HL-60 (cell line): ENCODE measurements around the gene C1orf105.

Experiments
- DNase-seq, 2 experiments: peaks; one replicate each; pipeline ENCODE4 v3.0.0-alpha.2; 2010 to 2020; ENCODE audit warnings: low read depth in 1 of 2, low spot score in 1 of 2
- H3K27ac ChIP-seq: fragments of 250-450 bp; sonication (Bioruptor Pico); replicated peaks from 2 replicates; pipeline ENCODE4 v1.5.1; 2020; ENCODE audit warnings: mild to moderate bottlenecking, moderate library complexity
- H3K27me3 ChIP-seq: fragments of 250-450 bp; sonication (Bioruptor Pico); 2 replicates; pipeline ENCODE4 v1.5.1; 2021; ENCODE audit warnings: mild to moderate bottlenecking, moderate library complexity; ENCODE audit not compliant: insufficient read depth, poor library complexity, severe bottlenecking
- H3K4me3 ChIP-seq: replicated peaks from 2 replicates; pipeline ENCODE4 v1.5.1; 2011; ENCODE audit warnings: mild to moderate bottlenecking, control low read depth, low read length; ENCODE audit not compliant: insufficient read depth
- GABPA ChIP-seq: IDR thresholded peaks from 2 replicates; pipeline ENCODE4 v1.6.1; 2012; ENCODE audit warnings: low read depth
- POLR2AphosphoS5 ChIP-seq: IDR thresholded peaks from 2 replicates; pipeline ENCODE4 v1.6.1; 2012; ENCODE audit warnings: low read depth
- SPI1 ChIP-seq: IDR thresholded peaks from 2 replicates; pipeline ENCODE4 v1.6.1; 2012; ENCODE audit warnings: low read depth, mild to moderate bottlenecking, borderline replicate concordance
- TF ChIP-seq, protein P1 (sequence below): IDR thresholded peaks from one replicate; pipeline ENCODE4 v1.5.1; 2011; ENCODE audit warnings: low read length, control low read depth, inconsistent platforms; ENCODE audit not compliant: insufficient read depth
- TF ChIP-seq, protein P2 (sequence below): IDR thresholded peaks from 2 replicates; pipeline ENCODE4 v1.6.1; 2012; ENCODE audit warnings: low read depth; ENCODE audit not compliant: insufficient replicate concordance

Gene C1orf105

DNA sequence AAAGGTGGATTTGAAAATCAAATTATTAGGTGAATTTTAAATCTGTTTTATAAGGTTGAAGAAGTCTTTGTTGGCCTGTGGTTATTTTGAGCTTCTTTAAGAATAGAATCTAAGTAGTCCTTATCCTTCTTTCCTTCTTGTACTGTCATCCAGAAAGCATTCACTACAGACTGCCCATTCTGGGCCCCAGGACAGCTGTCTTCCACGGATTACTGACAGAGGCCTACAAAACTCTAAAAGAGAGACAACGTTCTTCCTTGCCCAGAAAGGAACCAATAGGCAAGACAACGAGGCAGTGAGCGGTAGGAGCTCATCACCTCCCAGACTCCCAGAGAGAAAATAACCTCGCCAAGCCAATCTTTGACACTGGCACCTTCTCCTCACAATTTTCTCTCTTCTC, 47.8 kb downstream of the C1orf105 start:
- no peak for DNase-seq
- H3K4me3 ChIP-seq = no peak overlapping the region
- TF ChIP-seq, protein P1, sequence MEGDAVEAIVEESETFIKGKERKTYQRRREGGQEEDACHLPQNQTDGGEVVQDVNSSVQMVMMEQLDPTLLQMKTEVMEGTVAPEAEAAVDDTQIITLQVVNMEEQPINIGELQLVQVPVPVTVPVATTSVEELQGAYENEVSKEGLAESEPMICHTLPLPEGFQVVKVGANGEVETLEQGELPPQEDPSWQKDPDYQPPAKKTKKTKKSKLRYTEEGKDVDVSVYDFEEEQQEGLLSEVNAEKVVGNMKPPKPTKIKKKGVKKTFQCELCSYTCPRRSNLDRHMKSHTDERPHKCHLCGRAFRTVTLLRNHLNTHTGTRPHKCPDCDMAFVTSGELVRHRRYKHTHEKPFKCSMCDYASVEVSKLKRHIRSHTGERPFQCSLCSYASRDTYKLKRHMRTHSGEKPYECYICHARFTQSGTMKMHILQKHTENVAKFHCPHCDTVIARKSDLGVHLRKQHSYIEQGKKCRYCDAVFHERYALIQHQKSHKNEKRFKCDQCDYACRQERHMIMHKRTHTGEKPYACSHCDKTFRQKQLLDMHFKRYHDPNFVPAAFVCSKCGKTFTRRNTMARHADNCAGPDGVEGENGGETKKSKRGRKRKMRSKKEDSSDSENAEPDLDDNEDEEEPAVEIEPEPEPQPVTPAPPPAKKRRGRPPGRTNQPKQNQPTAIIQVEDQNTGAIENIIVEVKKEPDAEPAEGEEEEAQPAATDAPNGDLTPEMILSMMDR = no peak
- no peak for TF ChIP-seq SPI1
- TF ChIP-seq, protein P2, sequence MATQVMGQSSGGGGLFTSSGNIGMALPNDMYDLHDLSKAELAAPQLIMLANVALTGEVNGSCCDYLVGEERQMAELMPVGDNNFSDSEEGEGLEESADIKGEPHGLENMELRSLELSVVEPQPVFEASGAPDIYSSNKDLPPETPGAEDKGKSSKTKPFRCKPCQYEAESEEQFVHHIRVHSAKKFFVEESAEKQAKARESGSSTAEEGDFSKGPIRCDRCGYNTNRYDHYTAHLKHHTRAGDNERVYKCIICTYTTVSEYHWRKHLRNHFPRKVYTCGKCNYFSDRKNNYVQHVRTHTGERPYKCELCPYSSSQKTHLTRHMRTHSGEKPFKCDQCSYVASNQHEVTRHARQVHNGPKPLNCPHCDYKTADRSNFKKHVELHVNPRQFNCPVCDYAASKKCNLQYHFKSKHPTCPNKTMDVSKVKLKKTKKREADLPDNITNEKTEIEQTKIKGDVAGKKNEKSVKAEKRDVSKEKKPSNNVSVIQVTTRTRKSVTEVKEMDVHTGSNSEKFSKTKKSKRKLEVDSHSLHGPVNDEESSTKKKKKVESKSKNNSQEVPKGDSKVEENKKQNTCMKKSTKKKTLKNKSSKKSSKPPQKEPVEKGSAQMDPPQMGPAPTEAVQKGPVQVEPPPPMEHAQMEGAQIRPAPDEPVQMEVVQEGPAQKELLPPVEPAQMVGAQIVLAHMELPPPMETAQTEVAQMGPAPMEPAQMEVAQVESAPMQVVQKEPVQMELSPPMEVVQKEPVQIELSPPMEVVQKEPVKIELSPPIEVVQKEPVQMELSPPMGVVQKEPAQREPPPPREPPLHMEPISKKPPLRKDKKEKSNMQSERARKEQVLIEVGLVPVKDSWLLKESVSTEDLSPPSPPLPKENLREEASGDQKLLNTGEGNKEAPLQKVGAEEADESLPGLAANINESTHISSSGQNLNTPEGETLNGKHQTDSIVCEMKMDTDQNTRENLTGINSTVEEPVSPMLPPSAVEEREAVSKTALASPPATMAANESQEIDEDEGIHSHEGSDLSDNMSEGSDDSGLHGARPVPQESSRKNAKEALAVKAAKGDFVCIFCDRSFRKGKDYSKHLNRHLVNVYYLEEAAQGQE = no peak
- TF ChIP-seq GABPA = no peak
- TF ChIP-seq POLR2AphosphoS5 = no peak
- no peak overlapping the region for H3K27ac ChIP-seq
- H3K27me3 ChIP-seq = no peaks in the 10 kb centered on the region

GRCh38 chr1:172469717-172470116, 49.2 kb downstream of the C1orf105 start:
- peak; percentile 23; the same call in 1 of the 2 replicates for TF ChIP-seq SPI1
- TF ChIP-seq POLR2AphosphoS5 = no peak
- TF ChIP-seq, protein P2 = no peak
- TF ChIP-seq, protein P1 = no peak
- TF ChIP-seq GABPA = peak; percentile 74
- Histone ChIP-seq H3K4me3 (no peak overlapping the region), H3K27me3 (no peaks in the 10 kb centered on the region), H3K27ac (peak overlapping the region; percentile 86)
- DNase-seq = peak; percentile 38 to 85

GRCh38 chr1:172470149-172470548, 49.7 kb downstream of the C1orf105 start:
- Histone ChIP-seq H3K27ac (peak overlapping the region; percentile 86), H3K4me3 (no peak overlapping the region), H3K27me3 (no peaks in the 10 kb centered on the region)
- TF ChIP-seq, protein P1 = no peak
- TF ChIP-seq GABPA (no peak), POLR2AphosphoS5 (no peak), SPI1 (no peak)
- TF ChIP-seq, protein P2 = no peak
- no peak for DNase-seq
